Neural crest cell (in vitro differentiated cells): Measurements from ENCODE around the gene ITCH. TPM values are rescaled to one million over a fixed set of nuclear protein-coding genes. Genes with fewer than 3 reads are reported as not detected.

Source experiments
- DNase-seq: peaks from one replicate; pipeline ENCODE4 v3.0.0; 2021; ENCODE audit warnings: low read depth, mixed read lengths, low spot score
- H3K27ac Mint-ChIP-seq: one replicate; pipeline ENCODE4 v1.8.0; 2021; ENCODE audit warnings: mild to moderate bottlenecking, mixed read lengths; ENCODE audit not compliant: unreplicated experiment
- H3K27me3 Mint-ChIP-seq: 2 replicates; pipeline ENCODE4 v1.8.0; 2021; ENCODE audit warnings: low read depth, mild to moderate bottlenecking, mixed read lengths
- H3K36me3 Mint-ChIP-seq: 2 replicates; pipeline ENCODE4 v1.8.0; 2021; ENCODE audit warnings: low read depth, mild to moderate bottlenecking, mixed read lengths
- H3K4me1 Mint-ChIP-seq: 2 replicates; pipeline ENCODE4 v1.8.0; 2021; ENCODE audit warnings: mixed read lengths
- H3K4me3 Mint-ChIP-seq: one replicate; pipeline ENCODE4 v1.8.0; 2021; ENCODE audit warnings: mild to moderate bottlenecking, mixed read lengths
- H3K9me3 Mint-ChIP-seq: 2 replicates; pipeline ENCODE4 v1.8.0; 2021; ENCODE audit warnings: mixed read lengths
- CTCF ChIP-seq: fragments of 200-600 bp; sonication (generic); conservative IDR thresholded peaks from 2 replicates; pipeline ENCODE4 v1.5.0; 2021; ENCODE audit warnings: antibody characterized with exemption, mild to moderate bottlenecking
- total RNA-seq: library from RNA; stranded (reverse); gene quantifications from 2 replicates; pipeline ENCODE4 v1.2.1, GENCODE V29; 2021

The ITCH gene
- total RNA-seq, 1 donor from 2014 or later, result 69.3 TPM

- no peak overlapping the region for H3K4me3 Mint-ChIP-seq
- no peaks in the 10 kb centered on the region for H3K4me1 Mint-ChIP-seq
- no peaks in the 10 kb centered on the region for H3K9me3 Mint-ChIP-seq
- no peaks in the 10 kb centered on the region for H3K36me3 Mint-ChIP-seq
- no peak overlapping the region for H3K27ac Mint-ChIP-seq
- TF ChIP-seq CTCF, result no peak
- no peak for DNase-seq
- H3K27me3 Mint-ChIP-seq, result peaks cover 4% of the 10 kb centered on the region
Observed at GRCh38 chr20:34549929-34550305, 186.8 kb downstream of the ITCH start.

- H3K4me3 Mint-ChIP-seq, result peak overlapping the region; percentile 9
- H3K27me3 Mint-ChIP-seq, result no peaks in the 10 kb centered on the region
- H3K9me3 Mint-ChIP-seq, result no peaks in the 10 kb centered on the region
- no peak for TF ChIP-seq CTCF
- H3K27ac Mint-ChIP-seq, result no peak overlapping the region
- H3K36me3 Mint-ChIP-seq, result no peaks in the 10 kb centered on the region
- DNase-seq, result no peak
- no peaks in the 10 kb centered on the region for H3K4me1 Mint-ChIP-seq
Observed at GRCh38 chr20:34552569-34552968, 189.5 kb downstream of the ITCH start.

- no peak for DNase-seq
- Mint-ChIP-seq H3K4me3 (peak overlapping the region; percentile 42), H3K36me3 (no peaks in the 10 kb centered on the region), H3K27ac (peak overlapping the region; percentile 79), H3K9me3 (no peaks in the 10 kb centered on the region), H3K27me3 (no peaks in the 10 kb centered on the region), H3K4me1 (peaks cover 7% of the 10 kb centered on the region)
- no peak for TF ChIP-seq CTCF
Observed at GRCh38 chr20:34553366-34553867, 190.3 kb downstream of the ITCH start.

- H3K27me3 Mint-ChIP-seq, result no peaks in the 10 kb centered on the region
- H3K9me3 Mint-ChIP-seq, result no peaks in the 10 kb centered on the region
- no peak for DNase-seq
- H3K36me3 Mint-ChIP-seq, result peaks cover 8% of the 10 kb centered on the region
- H3K4me3 Mint-ChIP-seq, result peak overlapping the region; percentile 84
- peaks cover 10% of the 10 kb centered on the region for H3K4me1 Mint-ChIP-seq
- peak overlapping the region; percentile 27 for H3K27ac Mint-ChIP-seq
- TF ChIP-seq CTCF, result no peak
Observed at GRCh38 chr20:34557936-34558319, 194.9 kb downstream of the ITCH start.

GRCh38 chr20:34558320-34559218 lies 195.5 kb downstream of the ITCH start, which contains the start of gene MAP1LC3A:
MAP1LC3A (plus strand) TSS chr20:34558718; CDS start chr20:34558869, 151 bp downstream.
- peak within 1 kb of the TSS; percentile 88 for H3K4me3 Mint-ChIP-seq
- no peaks in the 10 kb centered on the region for H3K9me3 Mint-ChIP-seq
- DNase-seq, result peak; percentile 93
- H3K4me1 Mint-ChIP-seq, result peaks cover 10% of the 10 kb centered on the region
- peak within 1 kb of the TSS; percentile 48 for H3K27ac Mint-ChIP-seq
- peaks cover 8% of the 10 kb centered on the region for H3K36me3 Mint-ChIP-seq
- H3K27me3 Mint-ChIP-seq, result no peaks in the 10 kb centered on the region
- no peak for TF ChIP-seq CTCF
